ENCODE results near the gene INPPL1. TPM values are rescaled to one million over a fixed set of nuclear protein-coding genes. Genes with fewer than 3 reads are reported as not detected.
A peak's percentile ranks its signal among the peaks of the same experiment; 100 is the strongest.
"Not testable (repeated sequence)": the region's sequence is repeated elsewhere in the genome, so short reads cannot be mapped to it uniquely, and the experiment has no call there.

INPPL1 gene
- total RNA-seq, 8 experiments from 2014 or later: 16.6 to 161 (median 41.3) TPM

- Histone ChIP-seq H3K27ac (no peak overlapping the region), H3K4me3 (no peak overlapping the region), H3K4me1 (replicated peaks in 1 of 2) (no peaks in the 10 kb centered on the region)
- WGBS, 10 experiments: 11 to 78% (median 77%) methylated on average over 1 to 8 of the region's 12 CpGs; no CpG with 5 or more reads in 5 of the 10 experiments
- ATAC-seq (replicated peaks in 6 of 8): peak in 2 of 8 experiments; percentile 34 to 82
- in situ Hi-C loops (cut with MboI; ENCODE audit: low pct_unique_long_range_greater_than_20kb in 2 of 9, low sequenced_read_pairs in 9 of 9, unreplicated experiment in 9 of 9): no loop called here
Measured at GRCh38 chr11:72195518-72196270, 28.9 kb upstream of the INPPL1 start.

GRCh38 chr11:72201445-72201844, 23.1 kb upstream of the INPPL1 start:
- ATAC-seq (replicated peaks in 6 of 8); H3K27ac ChIP-seq; H3K4me1 ChIP-seq (replicated peaks in 1 of 2); H3K4me3 ChIP-seq; in situ Hi-C loops (cut with MboI; ENCODE audit: low pct_unique_long_range_greater_than_20kb in 2 of 9, low sequenced_read_pairs in 9 of 9, unreplicated experiment in 9 of 9): not testable (repeated sequence)
- WGBS, 10 experiments: 93 to 98% (median 96%) methylated on average over 7 to 19 of the region's 43 CpGs; no CpG with 5 or more reads in 4 of the 10 experiments

GRCh38 chr11:72202571-72202970, 22.0 kb upstream of the INPPL1 start:
- WGBS, 10 experiments: 60 to 100% (median 83%) methylated on average over 1 to 6 of the region's 6 CpGs; no CpG with 5 or more reads in 4 of the 10 experiments

GRCh38 chr11:72203163-72203562, 21.4 kb upstream of the INPPL1 start:
- no peak overlapping the region for H3K27ac ChIP-seq
- in situ Hi-C loops (cut with MboI; ENCODE audit: low pct_unique_long_range_greater_than_20kb in 2 of 9, low sequenced_read_pairs in 9 of 9, unreplicated experiment in 9 of 9): no loop called here
- no peak for ATAC-seq (replicated peaks in 6 of 8)
- no peaks in the 10 kb centered on the region for H3K4me1 ChIP-seq (replicated peaks in 1 of 2)
- 53 to 92% (median 80%) methylated on average over 1 to 2 of the region's 2 CpGs; no CpG with 5 or more reads in 4 of the 10 experiments for WGBS, 10 experiments
- no peak overlapping the region for H3K4me3 ChIP-seq

More at GRCh38 chr11:72202571-72202970, 22.0 kb upstream of the INPPL1 start:
- no peak for ATAC-seq (replicated peaks in 6 of 8)
- Histone ChIP-seq H3K27ac (no peak overlapping the region), H3K4me3 (no peak overlapping the region), H3K4me1 (replicated peaks in 1 of 2) (no peaks in the 10 kb centered on the region)
- in situ Hi-C loops (cut with MboI; ENCODE audit: low pct_unique_long_range_greater_than_20kb in 2 of 9, low sequenced_read_pairs in 9 of 9, unreplicated experiment in 9 of 9): no loop called here

GRCh38 chr11:72204886-72205285, 19.7 kb upstream of the INPPL1 start:
- in situ Hi-C loops (cut with MboI; ENCODE audit: low pct_unique_long_range_greater_than_20kb in 2 of 9, low sequenced_read_pairs in 9 of 9, unreplicated experiment in 9 of 9): no loop called here
- H3K4me1 ChIP-seq (replicated peaks in 1 of 2): no peaks in the 10 kb centered on the region
- H3K27ac ChIP-seq: no peak overlapping the region
- H3K4me3 ChIP-seq: no peak overlapping the region
- ATAC-seq (replicated peaks in 6 of 8): no peak

- in situ Hi-C loops (cut with MboI; ENCODE audit: low pct_unique_long_range_greater_than_20kb in 2 of 9, low sequenced_read_pairs in 9 of 9, unreplicated experiment in 9 of 9); H3K27ac ChIP-seq; H3K4me1 ChIP-seq (replicated peaks in 1 of 2); H3K4me3 ChIP-seq; ATAC-seq (replicated peaks in 6 of 8): not testable (repeated sequence)
- WGBS, 10 experiments: 93% methylated on average over 2 of the region's 2 CpGs; no CpG with 5 or more reads in 9 of the 10 experiments
Measured at GRCh38 chr11:72206794-72207193, 17.8 kb upstream of the INPPL1 start.

- no peak overlapping the region for H3K27ac ChIP-seq
- 49 to 100% (median 83%) methylated on average over 1 to 3 of the region's 3 CpGs; no CpG with 5 or more reads in 5 of the 10 experiments for WGBS, 10 experiments
- H3K4me3 ChIP-seq: no peak overlapping the region
- ATAC-seq (replicated peaks in 6 of 8): no peak
- H3K4me1 ChIP-seq (replicated peaks in 1 of 2): no peaks in the 10 kb centered on the region
- in situ Hi-C loops (cut with MboI; ENCODE audit: low pct_unique_long_range_greater_than_20kb in 2 of 9, low sequenced_read_pairs in 9 of 9, unreplicated experiment in 9 of 9): no loop called here
Measured at GRCh38 chr11:72208281-72208680, 16.3 kb upstream of the INPPL1 start.

- Histone ChIP-seq H3K27ac (no peak overlapping the region), H3K4me3 (no peak overlapping the region), H3K4me1 (replicated peaks in 1 of 2) (no peaks in the 10 kb centered on the region)
- no peak for ATAC-seq (replicated peaks in 6 of 8)
- whole genome bisulfite sequencing, 10 experiments: 0 to 82% (median 71%) methylated on average over 1 to 4 of the region's 4 CpGs; no CpG with 5 or more reads in 5 of the 10 experiments
- in situ Hi-C loops (cut with MboI; ENCODE audit: low pct_unique_long_range_greater_than_20kb in 2 of 9, low sequenced_read_pairs in 9 of 9, unreplicated experiment in 9 of 9): no loop called here
Measured at GRCh38 chr11:72209101-72209500, 15.5 kb upstream of the INPPL1 start.

- ATAC-seq (replicated peaks in 6 of 8): no peak
- Histone ChIP-seq H3K4me3 (no peak within 1 kb of the TSS), H3K4me1 (replicated peaks in 1 of 2) (no peaks in the 10 kb centered on the region), H3K27ac (no peak within 1 kb of the TSS)
- WGBS, 10 experiments: 50 to 91% (median 85%) methylated on average over 1 to 6 of the region's 6 CpGs; no CpG with 5 or more reads in 3 of the 10 experiments
- in situ Hi-C loops (cut with MboI; ENCODE audit: low pct_unique_long_range_greater_than_20kb in 2 of 9, low sequenced_read_pairs in 9 of 9, unreplicated experiment in 9 of 9): no loop called here
Measured at GRCh38 chr11:72216638-72217037, 7.9 kb upstream of the INPPL1 start, which contains the start of gene FOLR2. Gene FOLR2, plus strand, starts transcription at chr11:72216794. Its CDS starts 1,791 bp downstream, at chr11:72218585.

GRCh38 chr11:72217841-72218240, 6.7 kb upstream of the INPPL1 start:
- WGBS, 10 experiments: 20 to 52% (median 38%) methylated on average over 1 to 2 of the region's 2 CpGs; no CpG with 5 or more reads in 4 of the 10 experiments
- in situ Hi-C loops (cut with MboI; ENCODE audit: low pct_unique_long_range_greater_than_20kb in 2 of 9, low sequenced_read_pairs in 9 of 9, unreplicated experiment in 9 of 9): no loop called here
- ATAC-seq (replicated peaks in 6 of 8): no peak
- Histone ChIP-seq H3K4me1 (replicated peaks in 1 of 2) (peaks cover 4 to 7% of the 10 kb centered on the region in 2 donors), H3K4me3 (no peak overlapping the region), H3K27ac (no peak overlapping the region)

GRCh38 chr11:72218251-72218745, 6.3 kb upstream of the INPPL1 start:
- 50 to 100% (median 80%) methylated on average over 1 to 5 of the region's 5 CpGs; no CpG with 5 or more reads in 3 of the 10 experiments for WGBS, 10 experiments

GRCh38 chr11:72220696-72221363, 3.7 kb upstream of the INPPL1 start:
- H3K27ac ChIP-seq: no peak overlapping the region
- peaks cover 4 to 7% of the 10 kb centered on the region in 2 donors for H3K4me1 ChIP-seq (replicated peaks in 1 of 2)
- ATAC-seq (replicated peaks in 6 of 8): no peak
- in situ Hi-C loops (cut with MboI; ENCODE audit: low pct_unique_long_range_greater_than_20kb in 2 of 9, low sequenced_read_pairs in 9 of 9, unreplicated experiment in 9 of 9): no loop called here
- WGBS, 10 experiments: 0 to 100% (median 87%) methylated on average over 1 to 3 of the region's 10 CpGs; no CpG with 5 or more reads in 7 of the 10 experiments
- H3K4me3 ChIP-seq: no peak overlapping the region

More at GRCh38 chr11:72218251-72218745, 6.3 kb upstream of the INPPL1 start:
- no peak for ATAC-seq (replicated peaks in 6 of 8)
- Histone ChIP-seq H3K27ac (no peak overlapping the region), H3K4me1 (replicated peaks in 1 of 2) (peaks cover 4 to 7% of the 10 kb centered on the region in 2 donors), H3K4me3 (no peak overlapping the region)
- in situ Hi-C loops (cut with MboI; ENCODE audit: low pct_unique_long_range_greater_than_20kb in 2 of 9, low sequenced_read_pairs in 9 of 9, unreplicated experiment in 9 of 9): no loop called here

All from motor neuron (in vitro differentiated cells).